Esophagus squamous epithelium (tissue), 4 donors: ENCODE results near the gene AFAP1L1.
A peak's percentile ranks its signal among the peaks of the same experiment; 100 is the strongest.

Experiments
- CTCF ChIP-seq, 6 experiments: fragments of 450-650 bp in 4 of 6; fragments of 200-600 bp in 2 of 6; sonication (generic) in 2 of 6; IDR thresholded peaks; one replicate each; pipeline ENCODE4 v1.5.1; 2016 to 2019; ENCODE audit warnings: antibody characterized with exemption in 6 of 6, mild to moderate bottlenecking in 4 of 6, moderate library complexity in 4 of 6
- POLR2A ChIP-seq, 4 donors: fragments of 450-650 bp; IDR thresholded peaks; one replicate each; pipeline ENCODE4 v1.6.1; 2017; ENCODE audit warnings: antibody characterized with exemption in 4 of 4, mild to moderate bottlenecking in 4 of 4, moderate library complexity in 3 of 4

- TF ChIP-seq CTCF (IDR thresholded peaks at IDR 0.05), result peak; percentile 46 to 77 (median 66)
- no peak for TF ChIP-seq POLR2A (IDR thresholded peaks at IDR 0.05)
Observed at GRCh38 chr5:149317281-149318048, 45.8 kb downstream of the AFAP1L1 start.
